ENCODE data around the gene TRIP10.
"Not testable (repeated sequence)": the region's sequence is repeated elsewhere in the genome, so short reads cannot be mapped to it uniquely, and the experiment has no call there.

The TRIP10 gene

GRCh38 chr19:6739390-6739882 is at the start of gene TRIP10:
TSS of gene TRIP10 (plus strand) at chr19:6739680. CDS start at chr19:6739762, 82 bp downstream.
- DNase-seq: peak in 12 of 14 donors; percentile 22 to 84 (median 52)

DNA sequence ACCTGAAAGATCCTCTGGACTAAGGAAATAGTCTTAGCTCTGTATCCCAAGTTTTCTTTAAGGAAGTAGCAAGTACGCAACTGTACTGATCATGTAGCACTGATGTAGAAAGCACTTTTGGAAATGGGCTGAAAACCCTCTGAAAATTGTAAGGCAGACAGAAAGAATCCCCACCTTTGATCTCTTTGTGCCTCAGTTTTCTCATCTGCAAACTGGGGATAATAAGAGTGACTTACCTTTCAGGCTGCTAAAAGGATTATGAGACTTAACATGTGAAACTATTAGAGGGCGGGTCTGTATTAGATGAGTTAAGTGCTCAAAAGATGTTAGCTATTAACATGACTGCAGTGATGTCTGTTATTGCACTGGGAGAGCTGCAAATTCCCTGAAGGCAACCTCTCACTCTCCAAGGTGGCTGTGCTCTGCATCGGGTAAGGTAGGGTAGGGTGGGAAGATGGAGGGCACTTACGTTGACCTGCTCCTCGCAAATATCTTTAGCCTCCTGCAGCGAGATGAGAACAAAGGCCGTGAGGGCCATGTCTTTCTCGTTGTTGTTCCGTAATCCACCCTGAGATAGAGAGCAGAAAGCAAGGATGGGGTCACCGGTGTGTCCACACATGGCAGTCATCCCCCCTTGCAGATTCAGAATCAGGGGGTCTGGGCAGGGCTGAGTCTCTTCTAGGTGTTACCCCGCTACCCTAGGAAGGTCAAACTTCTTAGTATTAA is 49.2 kb upstream of the TRIP10 start:
- no peak for DNase-seq

DNA sequence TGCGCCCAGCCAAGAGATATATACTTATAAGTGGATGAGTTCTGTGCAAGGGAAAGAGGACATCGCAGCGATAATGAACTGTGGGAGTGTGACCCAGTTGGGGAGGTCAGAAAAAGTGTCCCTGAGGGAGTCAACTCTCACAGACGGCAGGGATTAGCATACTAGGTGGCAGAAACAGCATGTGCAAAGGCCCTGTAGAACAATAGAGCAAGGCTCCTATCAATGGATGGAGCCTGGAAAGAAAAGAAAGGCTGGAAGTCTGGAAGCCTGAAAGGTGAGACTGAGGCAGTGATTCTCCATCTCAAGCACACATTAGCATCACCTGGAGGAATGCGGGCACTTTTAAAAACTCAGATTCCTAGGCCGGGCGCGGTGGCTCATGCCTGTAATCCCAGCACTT is 48.1 kb upstream of the TRIP10 start:
- DNase-seq: no peak

- no peak for DNase-seq
Measured at GRCh38 chr19:6692027-6692426, 47.5 kb upstream of the TRIP10 start.

DNA sequence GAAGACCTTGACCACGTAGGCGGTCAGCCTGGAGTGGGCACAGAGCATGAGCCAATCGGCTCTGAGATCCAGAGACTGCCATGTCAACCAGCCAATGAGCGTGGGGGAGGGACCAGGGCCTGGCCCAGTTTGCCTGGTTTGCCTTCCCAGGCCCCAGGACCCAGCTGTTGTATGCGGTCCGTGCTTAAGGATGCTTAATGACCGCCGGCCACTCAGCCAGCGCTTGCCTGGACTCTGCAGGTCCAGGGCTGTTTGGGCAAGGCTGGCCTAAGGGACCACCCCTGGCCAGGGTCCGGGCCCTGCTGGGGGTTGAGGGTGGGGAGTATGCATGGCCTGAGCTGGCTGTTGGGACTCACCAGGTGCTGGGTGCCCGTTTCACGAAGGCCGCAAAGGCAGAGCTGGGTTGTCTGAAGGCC is 46.4 kb upstream of the TRIP10 start:
- DNase-seq: no peak

GRCh38 chr19:6693681-6694080 is 45.8 kb upstream of the TRIP10 start:
- DNase-seq: no peak

GRCh38 chr19:6694147-6694815 is 45.2 kb upstream of the TRIP10 start:
- no peak for DNase-seq

GRCh38 chr19:6696239-6696820 is 43.1 kb upstream of the TRIP10 start:
- DNase-seq: no peak

DNA sequence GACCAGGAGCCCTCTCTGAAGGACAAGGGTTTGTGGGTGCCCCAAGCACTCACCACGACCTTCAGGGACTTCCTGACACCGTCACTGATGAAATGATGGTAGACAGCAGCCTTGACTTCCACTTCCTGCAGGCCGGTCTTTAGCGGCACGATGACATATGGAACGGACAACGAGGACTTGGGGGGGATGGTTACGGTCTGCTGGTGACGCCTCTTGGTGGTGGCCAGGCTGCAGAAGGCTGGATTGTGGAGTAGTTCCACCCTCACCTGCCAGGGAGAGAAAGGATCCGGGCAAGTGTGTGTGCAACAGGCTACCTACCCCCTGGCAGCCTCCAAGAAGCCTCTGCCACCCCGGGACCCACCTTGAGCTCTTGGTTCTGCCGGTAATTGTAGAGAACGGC is 42.2 kb upstream of the TRIP10 start:
- DNase-seq: no peak

DNA sequence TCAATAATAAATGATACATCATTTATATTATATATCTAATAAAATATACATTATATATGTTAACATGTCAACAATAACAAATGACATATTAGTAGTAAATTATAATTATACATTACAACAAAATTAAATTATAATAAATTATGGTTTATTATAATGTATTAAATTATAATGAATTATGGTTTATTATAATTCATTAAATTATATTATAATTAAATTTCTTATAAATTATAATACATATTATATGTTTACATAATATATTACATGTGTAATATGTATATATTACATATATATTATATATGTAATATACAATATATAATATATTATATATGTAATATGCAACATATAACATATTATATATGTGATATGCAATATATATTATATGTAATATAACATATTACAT is 39.5 kb upstream of the TRIP10 start:
- DNase-seq: no peak

- no peak for DNase-seq
Measured at GRCh38 chr19:6700586-6701316, 38.7 kb upstream of the TRIP10 start.

DNA sequence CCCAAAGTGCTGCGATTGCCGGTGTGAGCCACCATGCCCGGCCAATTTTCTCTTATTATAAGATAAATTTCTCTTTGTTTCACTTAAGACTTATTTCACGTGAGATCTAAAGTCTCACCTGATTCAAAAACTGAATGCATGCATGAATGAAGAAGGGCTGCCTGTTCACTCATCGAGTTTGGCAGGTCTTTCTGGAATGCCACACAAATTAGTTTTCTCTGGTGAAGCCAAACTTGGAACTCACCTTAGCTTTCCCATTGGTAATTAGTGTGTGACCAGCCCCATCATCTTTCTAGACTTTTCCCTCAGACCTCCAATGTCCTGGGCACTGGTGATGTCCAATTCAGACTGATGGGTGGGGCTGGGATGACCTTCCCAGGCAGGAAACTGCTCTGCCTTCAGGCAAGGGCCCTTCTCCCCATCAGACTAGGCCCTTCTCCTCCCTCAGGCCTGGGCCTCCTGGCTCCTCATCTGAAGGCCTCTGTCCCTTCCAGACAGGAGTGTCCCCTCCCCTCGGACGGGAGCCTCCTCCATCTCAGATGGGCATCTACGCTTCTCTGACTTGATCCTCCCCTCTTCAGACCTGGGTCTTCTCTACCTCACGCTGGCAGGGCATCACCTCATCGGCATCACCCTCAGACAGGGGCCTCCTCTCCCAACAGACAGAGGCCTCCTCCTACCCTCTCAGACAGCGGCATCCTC is 33.4 kb upstream of the TRIP10 start:
- no peak for DNase-seq

DNA sequence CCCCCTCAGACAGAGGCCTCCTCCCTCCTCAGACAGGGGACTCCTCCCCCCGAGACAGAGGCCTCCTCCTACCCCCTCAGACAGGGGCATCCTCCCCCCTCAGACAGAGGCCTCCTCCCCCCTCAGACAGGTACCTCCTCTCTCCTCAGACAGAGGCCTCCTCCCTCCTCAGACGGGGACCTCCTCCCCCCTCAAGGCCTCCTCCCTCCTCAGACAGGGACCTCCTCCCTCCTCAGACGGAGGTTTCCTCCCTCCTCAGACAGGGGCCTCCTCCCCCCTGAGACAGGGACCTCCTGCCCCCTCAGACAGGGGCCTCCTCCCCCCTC is 32.9 kb upstream of the TRIP10 start:
- DNase-seq: no peak

DNA sequence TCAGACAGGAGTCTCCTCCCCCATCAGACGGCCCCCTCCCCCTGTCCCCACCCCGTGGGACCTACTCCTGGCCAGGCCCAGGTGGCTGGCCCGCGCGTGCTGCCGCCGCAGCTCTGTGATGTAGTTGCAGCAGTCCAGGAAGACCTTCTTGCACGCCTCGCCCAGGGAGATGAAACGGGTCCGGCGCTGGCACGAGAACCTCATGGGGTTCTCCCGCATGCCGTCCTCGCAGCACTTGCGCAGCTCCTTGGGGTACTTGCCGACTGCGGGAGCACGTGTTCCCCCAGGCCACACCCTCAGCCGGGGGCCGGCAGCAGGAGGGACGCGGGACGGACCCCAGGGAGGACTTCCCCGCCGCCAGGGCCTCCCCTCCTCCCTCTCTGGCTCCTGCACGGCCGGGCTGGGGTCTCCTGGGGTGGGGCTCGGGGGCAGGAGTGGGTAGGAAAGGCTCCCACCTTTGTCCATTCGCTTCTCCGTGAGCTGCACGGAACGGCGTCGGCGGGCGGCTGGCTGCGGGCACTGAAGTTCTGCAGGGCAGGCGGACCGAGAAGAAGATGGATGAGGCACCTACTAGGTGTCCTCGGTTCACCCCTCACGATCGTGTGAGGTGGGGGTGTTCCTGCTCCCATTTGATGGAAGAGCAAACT is 32.3 kb upstream of the TRIP10 start:
- no peak for DNase-seq

- no peak for DNase-seq
Measured at GRCh38 chr19:6707658-6708018, 31.8 kb upstream of the TRIP10 start.

DNA sequence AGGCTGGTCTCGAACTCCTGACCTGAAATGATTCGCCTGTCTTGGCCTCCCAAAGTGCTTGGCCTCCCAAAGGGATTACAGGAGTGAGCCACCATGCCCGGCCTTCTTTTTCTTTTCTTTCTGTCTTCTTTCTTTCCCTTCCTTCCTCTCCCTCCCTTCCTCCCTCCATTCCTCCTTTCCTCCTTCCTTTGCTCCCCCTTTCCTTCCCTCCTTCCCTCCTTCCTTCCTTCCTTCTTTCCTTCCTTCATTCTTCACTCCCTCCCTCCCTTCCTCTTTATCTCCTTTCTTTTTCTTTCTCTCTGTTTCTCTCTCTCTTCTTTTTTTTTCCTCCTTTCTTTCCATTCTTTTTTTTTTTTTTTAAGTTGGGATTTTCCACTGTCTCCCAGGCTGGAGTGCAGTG is 31.1 kb upstream of the TRIP10 start:
- DNase-seq: no peak

DNA sequence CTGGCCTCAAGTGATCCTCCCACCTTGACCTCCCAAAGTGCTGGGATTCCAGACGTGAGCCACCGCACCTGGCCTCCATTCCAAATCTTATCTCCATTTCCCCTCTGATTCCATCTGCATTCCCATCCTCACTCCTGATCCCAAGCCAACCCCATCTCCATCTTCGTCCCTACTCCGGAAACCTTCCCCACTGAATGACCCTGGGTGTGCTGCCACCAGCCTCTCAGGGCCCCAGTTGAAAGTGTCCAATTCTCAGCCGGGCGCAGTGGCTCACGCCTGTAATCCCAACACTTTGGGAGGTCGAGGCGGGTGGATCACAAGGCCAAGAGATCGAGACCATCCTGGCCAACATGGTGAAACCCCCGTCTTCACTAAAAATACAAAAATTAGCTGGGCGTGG is 30.6 kb upstream of the TRIP10 start:
- DNase-seq: not testable (repeated sequence)

DNA sequence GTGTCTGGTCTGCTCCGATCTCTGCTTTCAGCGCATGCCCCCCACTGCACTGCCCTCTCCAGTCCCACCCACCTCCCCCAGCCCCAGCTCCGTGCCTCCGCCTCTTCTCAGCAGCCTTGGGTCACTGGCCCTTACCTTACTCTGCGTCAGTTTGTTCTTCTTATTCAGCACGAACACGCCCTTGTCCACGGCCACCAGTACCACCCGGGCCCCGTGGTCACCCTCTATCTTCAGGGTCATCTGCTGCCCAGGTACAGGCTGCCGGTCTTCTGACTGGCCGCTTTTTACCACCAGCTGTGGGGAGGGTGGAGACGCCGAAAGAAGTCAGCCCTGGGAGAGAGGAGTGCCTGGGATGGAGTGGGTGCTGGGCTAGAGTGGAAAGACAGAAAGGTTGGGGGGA is 29.9 kb upstream of the TRIP10 start:
- DNase-seq: no peak

- DNase-seq: no peak
Measured at GRCh38 chr19:6710273-6711077, 29.0 kb upstream of the TRIP10 start.

GRCh38 chr19:6711078-6711361 is 28.5 kb upstream of the TRIP10 start:
- no peak for DNase-seq

GRCh38 chr19:6711605-6712004 is 27.9 kb upstream of the TRIP10 start:
- DNase-seq: no peak

Measured in C1 segment of cervical spinal cord (tissue), 14 donors.